ENCODE data around the gene SYCE1.

GRCh38 chr10:133515471-133515870, 49.9 kb downstream of the SYCE1 start:
- TF ChIP-seq CTCF (IDR thresholded peaks at IDR 0.05; ENCODE audit: poor library complexity) = no peak
- TF ChIP-seq EZH2 (IDR thresholded peaks at IDR 0.05; ENCODE audit: borderline replicate concordance) = no peak
